ENCODE measurements around the gene C16orf86. TPM values are rescaled to one million over a fixed set of nuclear protein-coding genes. Genes with fewer than 3 reads are reported as not detected.

The C16orf86 gene
- total RNA-seq, 1 donor from 2014 or later = 0.82 TPM

DNA sequence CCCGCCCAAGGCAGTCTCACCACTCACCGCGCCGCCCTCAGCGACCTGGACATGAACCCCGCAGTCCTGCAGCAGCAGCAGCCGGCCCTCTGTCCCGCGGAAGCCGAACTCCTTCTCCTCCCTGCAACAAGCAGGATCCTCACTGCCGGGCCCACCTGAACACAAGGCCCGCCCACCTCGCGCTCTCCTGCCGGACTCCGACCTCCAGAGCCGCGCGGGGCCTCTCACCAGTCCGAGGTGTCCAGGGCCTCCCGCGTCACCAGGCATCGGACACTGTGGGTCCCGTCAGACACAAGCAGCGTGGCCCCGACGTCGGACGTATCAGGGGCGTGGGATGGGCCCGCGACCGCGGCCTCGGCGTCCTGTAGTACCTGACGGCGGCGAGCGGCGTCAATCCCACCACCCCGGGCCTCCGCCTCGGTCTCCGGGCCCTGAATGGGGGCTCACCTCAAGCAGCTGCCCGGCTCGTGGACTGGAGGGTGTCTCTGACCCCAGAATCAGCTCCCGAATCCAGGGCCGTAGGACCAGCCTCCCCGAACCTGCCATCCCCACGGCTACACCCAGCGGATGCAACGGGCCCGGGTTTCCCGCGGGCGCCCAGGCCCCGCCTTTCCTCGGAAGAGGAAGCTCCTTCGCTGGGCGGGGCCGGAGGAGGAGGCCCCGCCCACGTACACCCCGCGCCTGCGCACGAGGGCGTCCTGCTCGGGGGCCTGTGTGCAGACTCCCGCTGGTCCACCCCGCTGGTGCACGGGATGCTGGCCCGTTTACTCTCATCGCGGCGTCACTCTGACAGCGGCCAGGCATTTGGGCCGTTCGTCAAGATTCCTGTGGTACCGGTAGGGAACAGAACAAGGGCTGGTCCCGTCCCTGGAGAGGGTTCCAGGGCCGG is 6.7 kb upstream of the C16orf86 start, which contains the start of gene ACD:
Gene ACD, minus strand, starts transcription at position 586 of the 889 bp plus-strand sequence. Its CDS starts 40 bp downstream, at position 546.
- Mint-ChIP-seq H3K4me3 (ENCODE audit: unreplicated experiment) (peak within 1 kb of the TSS; percentile 87), H3K36me3 (ENCODE audit: low read depth) (no peaks in the 10 kb centered on the region), H3K4me1 (ENCODE audit: low read depth) (peaks cover 17% of the 10 kb centered on the region), H3K27ac (ENCODE audit: unreplicated experiment) (peak within 1 kb of the TSS; percentile 97), H3K27me3 (ENCODE audit: low read depth) (peaks cover 3% of the 10 kb centered on the region), H3K9me3 (ENCODE audit: low read depth) (no peaks in the 10 kb centered on the region)
- peak; percentile 97 for DNase-seq (ENCODE audit: low spot score)
- no peak for TF ChIP-seq CTCF (IDR thresholded peaks at IDR 0.05)

DNA sequence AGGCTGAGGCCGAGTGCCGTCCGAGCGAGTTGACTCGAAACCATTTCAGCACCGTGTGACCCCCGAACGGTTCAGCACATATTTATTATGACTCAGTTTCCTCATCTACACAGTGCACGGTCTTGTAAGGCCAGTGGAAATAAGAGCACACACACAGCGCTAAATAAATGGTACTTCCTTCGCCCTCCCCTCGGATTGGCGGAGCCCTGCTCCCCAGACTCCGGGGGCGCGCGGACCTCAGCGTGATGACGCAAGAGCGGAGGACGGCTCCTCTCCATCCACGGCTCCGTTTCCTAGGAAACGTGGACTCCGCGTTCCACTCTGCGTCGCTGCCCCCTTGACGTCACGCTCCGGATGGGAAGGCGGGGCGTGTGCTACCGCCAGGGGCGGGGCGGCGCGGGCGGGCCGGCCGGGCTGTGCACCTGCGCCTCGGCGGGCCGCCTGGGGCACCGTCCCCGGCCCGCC is 6.0 kb upstream of the C16orf86 start, which contains the start of gene PARD6A:
Gene PARD6A, plus strand, starts transcription at position 397 of the 465 bp plus-strand sequence. CDS start 79 bp downstream, outside the sequence.
- Mint-ChIP-seq H3K27ac (ENCODE audit: unreplicated experiment) (peak within 1 kb of the TSS; percentile 97), H3K27me3 (ENCODE audit: low read depth) (peaks cover under 1% of the 10 kb centered on the region), H3K9me3 (ENCODE audit: low read depth) (no peaks in the 10 kb centered on the region), H3K4me3 (ENCODE audit: unreplicated experiment) (peak within 1 kb of the TSS; percentile 87), H3K36me3 (ENCODE audit: low read depth) (no peaks in the 10 kb centered on the region), H3K4me1 (ENCODE audit: low read depth) (peaks cover 20% of the 10 kb centered on the region)
- DNase-seq (ENCODE audit: low spot score) = no peak
- TF ChIP-seq CTCF (IDR thresholded peaks at IDR 0.05) = no peak

DNA sequence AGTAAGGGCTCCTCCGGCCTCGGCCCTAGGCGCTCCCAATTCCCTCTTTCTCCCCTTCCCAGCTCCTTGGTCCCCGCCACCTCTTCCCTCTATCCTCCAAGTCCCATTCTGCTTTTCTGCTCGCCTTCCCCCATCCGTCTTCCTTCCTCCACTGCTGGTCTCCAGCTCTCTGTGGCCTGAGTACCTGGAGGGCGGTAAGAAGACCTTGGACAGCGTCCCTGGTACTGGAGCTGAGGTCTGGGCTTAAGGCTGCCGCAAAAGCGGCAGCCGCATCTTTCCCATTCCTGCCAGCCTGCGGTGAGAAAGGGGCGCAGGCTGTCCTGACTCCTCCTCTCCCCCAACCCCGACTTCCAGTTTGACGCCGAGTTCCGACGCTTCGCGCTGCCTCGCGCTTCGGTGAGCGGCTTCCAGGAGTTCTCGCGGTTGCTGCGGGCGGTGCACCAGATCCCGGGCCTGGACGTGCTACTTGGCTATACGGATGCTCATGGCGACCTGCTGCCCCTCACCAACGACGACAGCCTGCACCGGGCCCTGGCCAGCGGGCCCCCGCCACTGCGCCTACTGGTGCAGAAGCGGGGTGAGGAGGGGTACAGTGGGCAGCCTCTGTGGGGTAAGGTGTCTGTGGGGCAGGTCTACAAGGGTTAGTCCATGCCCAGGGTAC is 5.4 kb upstream of the C16orf86 start:
- Mint-ChIP-seq H3K27ac (ENCODE audit: unreplicated experiment) (peak overlapping the region; percentile 93), H3K9me3 (ENCODE audit: low read depth) (no peaks in the 10 kb centered on the region), H3K27me3 (ENCODE audit: low read depth) (no peaks in the 10 kb centered on the region), H3K4me3 (ENCODE audit: unreplicated experiment) (peak overlapping the region; percentile 87), H3K36me3 (ENCODE audit: low read depth) (no peaks in the 10 kb centered on the region), H3K4me1 (ENCODE audit: low read depth) (peaks cover 23% of the 10 kb centered on the region)
- TF ChIP-seq CTCF (IDR thresholded peaks at IDR 0.05) = no peak
- DNase-seq (ENCODE audit: low spot score) = no peak

DNA sequence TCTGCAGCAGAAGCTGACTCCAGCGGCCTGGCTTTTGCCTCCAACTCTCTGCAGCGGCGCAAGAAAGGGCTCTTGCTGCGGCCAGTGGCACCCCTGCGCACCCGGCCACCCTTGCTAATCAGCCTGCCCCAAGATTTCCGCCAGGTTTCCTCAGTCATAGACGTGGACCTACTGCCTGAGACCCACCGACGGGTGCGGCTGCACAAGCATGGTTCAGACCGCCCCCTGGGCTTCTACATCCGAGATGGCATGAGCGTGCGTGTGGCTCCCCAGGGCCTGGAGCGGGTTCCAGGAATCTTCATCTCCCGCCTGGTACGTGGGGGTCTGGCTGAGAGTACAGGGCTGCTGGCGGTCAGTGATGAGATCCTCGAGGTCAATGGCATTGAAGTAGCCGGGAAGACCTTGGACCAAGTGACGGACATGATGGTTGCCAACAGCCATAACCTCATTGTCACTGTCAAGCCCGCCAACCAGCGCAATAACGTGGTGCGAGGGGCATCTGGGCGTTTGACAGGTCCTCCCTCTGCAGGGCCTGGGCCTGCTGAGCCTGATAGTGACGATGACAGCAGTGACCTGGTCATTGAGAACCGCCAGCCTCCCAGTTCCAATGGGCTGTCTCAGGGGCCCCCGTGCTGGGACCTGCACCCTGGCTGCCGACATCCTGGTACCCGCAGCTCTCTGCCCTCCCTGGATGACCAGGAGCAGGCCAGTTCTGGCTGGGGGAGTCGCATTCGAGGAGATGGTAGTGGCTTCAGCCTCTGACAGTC is 4.5 kb upstream of the C16orf86 start:
- Mint-ChIP-seq H3K27ac (ENCODE audit: unreplicated experiment) (no peak overlapping the region), H3K27me3 (ENCODE audit: low read depth) (no peaks in the 10 kb centered on the region), H3K4me3 (ENCODE audit: unreplicated experiment) (no peak overlapping the region), H3K9me3 (ENCODE audit: low read depth) (no peaks in the 10 kb centered on the region), H3K4me1 (ENCODE audit: low read depth) (peaks cover 25% of the 10 kb centered on the region), H3K36me3 (ENCODE audit: low read depth) (no peaks in the 10 kb centered on the region)
- DNase-seq (ENCODE audit: low spot score) = no peak
- TF ChIP-seq CTCF (IDR thresholded peaks at IDR 0.05) = no peak

- no peak overlapping the region for H3K27ac Mint-ChIP-seq (ENCODE audit: unreplicated experiment)
- TF ChIP-seq CTCF (IDR thresholded peaks at IDR 0.05) = no peak
- no peaks in the 10 kb centered on the region for H3K27me3 Mint-ChIP-seq (ENCODE audit: low read depth)
- H3K36me3 Mint-ChIP-seq (ENCODE audit: low read depth) = no peaks in the 10 kb centered on the region
- no peak overlapping the region for H3K4me3 Mint-ChIP-seq (ENCODE audit: unreplicated experiment)
- peaks cover 30% of the 10 kb centered on the region for H3K4me1 Mint-ChIP-seq (ENCODE audit: low read depth)
- DNase-seq (ENCODE audit: low spot score) = no peak
- H3K9me3 Mint-ChIP-seq (ENCODE audit: low read depth) = no peaks in the 10 kb centered on the region
Measured at GRCh38 chr16:67662653-67663010, 4.0 kb upstream of the C16orf86 start.

All from chondrocyte (in vitro differentiated cells).